NT2/D1 (cell line): ENCODE results near the gene SLC17A4.

ENCODE experiments used
- DNase-seq: peaks from one replicate; pipeline ENCODE4 v3.0.0-alpha.2; 2011; ENCODE audit warnings: low read depth, low spot score
- H3K27me3 ChIP-seq: 2 replicates; pipeline ENCODE4 v1.6.0; 2011; ENCODE audit warnings: mild to moderate bottlenecking; ENCODE audit not compliant: insufficient read length, insufficient read depth
- H3K36me3 ChIP-seq: 2 replicates; pipeline ENCODE4 v1.6.1; 2011; ENCODE audit warnings: mild to moderate bottlenecking, low read length, mixed read lengths; ENCODE audit not compliant: insufficient read depth, insufficient read length
- H3K4me1 ChIP-seq: 2 replicates; pipeline ENCODE4 v1.5.1; 2011; ENCODE audit not compliant: insufficient read depth, insufficient read length
- H3K4me3 ChIP-seq: 2 replicates; pipeline ENCODE4 v1.5.1; 2011; ENCODE audit warnings: low read depth; ENCODE audit not compliant: insufficient read length
- H3K9ac ChIP-seq: 2 replicates; pipeline ENCODE4 v1.6.0; 2011; ENCODE audit warnings: low read depth; ENCODE audit not compliant: insufficient read length
- H3K9me3 ChIP-seq: 2 replicates; pipeline ENCODE4 v1.5.1; 2011; ENCODE audit warnings: mild to moderate bottlenecking, low read length; ENCODE audit not compliant: insufficient read depth
- SUZ12 ChIP-seq: IDR thresholded peaks from 2 replicates; pipeline ENCODE4 v1.6.1; 2011; ENCODE audit not compliant: insufficient read length, insufficient read depth; ENCODE audit errors: extremely low read depth
- YY1 ChIP-seq: IDR thresholded peaks from 2 replicates; pipeline ENCODE4 v1.6.1; 2011; ENCODE audit not compliant: insufficient read length, insufficient read depth
- ZNF274 ChIP-seq: IDR thresholded peaks from 2 replicates; pipeline ENCODE4 v1.6.1; 2011; ENCODE audit warnings: mild to moderate bottlenecking, low read depth, low read length

Gene SLC17A4

GRCh38 chr6:25821341-25821740 is 66.8 kb downstream of the SLC17A4 start:
- H3K4me1 ChIP-seq = no peaks in the 10 kb centered on the region
- H3K9ac ChIP-seq = no peak overlapping the region
- H3K27me3 ChIP-seq = no peaks in the 10 kb centered on the region
- DNase-seq = no peak
- no peak overlapping the region for H3K4me3 ChIP-seq
- TF ChIP-seq YY1 = no peak
- no peak for TF ChIP-seq SUZ12
- no peak for TF ChIP-seq ZNF274
- no peaks in the 10 kb centered on the region for H3K9me3 ChIP-seq
- H3K36me3 ChIP-seq = no peaks in the 10 kb centered on the region

- H3K9me3 ChIP-seq = no peaks in the 10 kb centered on the region
- TF ChIP-seq SUZ12 (no peak), YY1 (no peak), ZNF274 (no peak)
- H3K27me3 ChIP-seq = no peaks in the 10 kb centered on the region
- no peaks in the 10 kb centered on the region for H3K36me3 ChIP-seq
- DNase-seq = no peak
- H3K4me3 ChIP-seq = no peak overlapping the region
- H3K4me1 ChIP-seq = no peaks in the 10 kb centered on the region
- no peak overlapping the region for H3K9ac ChIP-seq
Measured at GRCh38 chr6:25829375-25829774, 74.8 kb downstream of the SLC17A4 start.

- Histone ChIP-seq H3K36me3 (no peaks in the 10 kb centered on the region), H3K4me1 (no peaks in the 10 kb centered on the region)
Measured at GRCh38 chr6:25830458-25830857, 75.9 kb downstream of the SLC17A4 start.

More at GRCh38 chr6:25830458-25830857, 75.9 kb downstream of the SLC17A4 start:
- Histone ChIP-seq H3K27me3 (no peaks in the 10 kb centered on the region), H3K9ac (no peak overlapping the region), H3K4me3 (no peak overlapping the region), H3K9me3 (no peaks in the 10 kb centered on the region)
- no peak for DNase-seq
- TF ChIP-seq SUZ12 (no peak), ZNF274 (no peak), YY1 (no peak)
